Measurements from ENCODE around the gene SLC43A1.

DNA sequence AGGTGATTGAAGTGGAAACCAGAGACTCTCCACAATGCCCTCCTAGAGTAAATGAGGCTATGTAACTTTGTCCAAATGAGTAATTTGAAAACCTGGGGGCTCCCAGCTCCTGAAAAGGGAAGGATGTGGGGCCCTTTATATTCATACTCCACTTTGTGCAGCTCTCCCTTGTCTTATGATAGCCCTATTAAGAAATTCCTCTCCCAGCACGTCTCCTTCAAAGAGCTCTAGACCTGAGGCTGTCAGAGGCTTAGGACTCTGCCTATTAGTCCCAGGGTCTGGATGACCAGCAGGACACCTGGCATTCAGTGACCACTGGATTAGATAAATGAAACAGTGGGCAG lies 2.1 kb downstream of the SLC43A1 start:
- TF ChIP-seq POLR2A (IDR thresholded peaks at IDR 0.05), result no peak
- TF ChIP-seq, protein P1, sequence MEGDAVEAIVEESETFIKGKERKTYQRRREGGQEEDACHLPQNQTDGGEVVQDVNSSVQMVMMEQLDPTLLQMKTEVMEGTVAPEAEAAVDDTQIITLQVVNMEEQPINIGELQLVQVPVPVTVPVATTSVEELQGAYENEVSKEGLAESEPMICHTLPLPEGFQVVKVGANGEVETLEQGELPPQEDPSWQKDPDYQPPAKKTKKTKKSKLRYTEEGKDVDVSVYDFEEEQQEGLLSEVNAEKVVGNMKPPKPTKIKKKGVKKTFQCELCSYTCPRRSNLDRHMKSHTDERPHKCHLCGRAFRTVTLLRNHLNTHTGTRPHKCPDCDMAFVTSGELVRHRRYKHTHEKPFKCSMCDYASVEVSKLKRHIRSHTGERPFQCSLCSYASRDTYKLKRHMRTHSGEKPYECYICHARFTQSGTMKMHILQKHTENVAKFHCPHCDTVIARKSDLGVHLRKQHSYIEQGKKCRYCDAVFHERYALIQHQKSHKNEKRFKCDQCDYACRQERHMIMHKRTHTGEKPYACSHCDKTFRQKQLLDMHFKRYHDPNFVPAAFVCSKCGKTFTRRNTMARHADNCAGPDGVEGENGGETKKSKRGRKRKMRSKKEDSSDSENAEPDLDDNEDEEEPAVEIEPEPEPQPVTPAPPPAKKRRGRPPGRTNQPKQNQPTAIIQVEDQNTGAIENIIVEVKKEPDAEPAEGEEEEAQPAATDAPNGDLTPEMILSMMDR (IDR thresholded peaks at IDR 0.05), result no peak
- no peak for TF ChIP-seq POLR2AphosphoS5 (IDR thresholded peaks at IDR 0.05)

Measured in prostate gland (tissue), 2 donors.